Testis (tissue), 2 donors: ENCODE measurements around the gene PITPNC1.

ENCODE experiments used
- POLR2A ChIP-seq: fragments of 450-650 bp; IDR thresholded peaks from one replicate; pipeline ENCODE4 v1.6.1; 2017; ENCODE audit warnings: antibody characterized with exemption, mild to moderate bottlenecking, moderate library complexity
- TF ChIP-seq, protein P1 (sequence below), 3 experiments: fragments of 450-650 bp in 2 of 3; fragments of 200-600 bp in 1 of 3; sonication (generic) in 1 of 3; IDR thresholded peaks; one replicate each; pipeline ENCODE4 v1.5.1; 2016 to 2019; ENCODE audit warnings: antibody characterized with exemption in 3 of 3, mild to moderate bottlenecking in 2 of 3, moderate library complexity in 1 of 3

DNA sequence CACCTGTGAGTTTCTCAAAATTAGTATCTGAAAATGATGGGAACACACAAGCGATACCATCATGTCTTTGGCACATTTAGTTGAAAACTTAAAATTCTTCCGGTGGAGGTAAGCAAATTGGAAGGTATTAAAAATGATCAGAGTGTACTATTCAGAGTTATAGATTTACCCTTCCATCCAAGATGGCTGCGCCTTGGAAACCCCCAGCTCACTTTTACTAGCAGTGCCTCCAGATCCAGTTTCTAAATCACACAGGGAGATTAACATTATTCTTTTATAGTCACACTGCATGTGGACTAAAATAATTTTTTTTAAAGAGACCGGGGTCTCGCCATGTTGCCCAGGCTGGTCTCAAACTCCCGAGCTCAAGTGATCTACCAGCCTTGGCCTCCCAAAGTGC is 15.0 kb downstream of the PITPNC1 start:
- TF ChIP-seq, protein P1, sequence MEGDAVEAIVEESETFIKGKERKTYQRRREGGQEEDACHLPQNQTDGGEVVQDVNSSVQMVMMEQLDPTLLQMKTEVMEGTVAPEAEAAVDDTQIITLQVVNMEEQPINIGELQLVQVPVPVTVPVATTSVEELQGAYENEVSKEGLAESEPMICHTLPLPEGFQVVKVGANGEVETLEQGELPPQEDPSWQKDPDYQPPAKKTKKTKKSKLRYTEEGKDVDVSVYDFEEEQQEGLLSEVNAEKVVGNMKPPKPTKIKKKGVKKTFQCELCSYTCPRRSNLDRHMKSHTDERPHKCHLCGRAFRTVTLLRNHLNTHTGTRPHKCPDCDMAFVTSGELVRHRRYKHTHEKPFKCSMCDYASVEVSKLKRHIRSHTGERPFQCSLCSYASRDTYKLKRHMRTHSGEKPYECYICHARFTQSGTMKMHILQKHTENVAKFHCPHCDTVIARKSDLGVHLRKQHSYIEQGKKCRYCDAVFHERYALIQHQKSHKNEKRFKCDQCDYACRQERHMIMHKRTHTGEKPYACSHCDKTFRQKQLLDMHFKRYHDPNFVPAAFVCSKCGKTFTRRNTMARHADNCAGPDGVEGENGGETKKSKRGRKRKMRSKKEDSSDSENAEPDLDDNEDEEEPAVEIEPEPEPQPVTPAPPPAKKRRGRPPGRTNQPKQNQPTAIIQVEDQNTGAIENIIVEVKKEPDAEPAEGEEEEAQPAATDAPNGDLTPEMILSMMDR (IDR thresholded peaks at IDR 0.05): no peak
- no peak for TF ChIP-seq POLR2A
